Occipital lobe (tissue), 2 donors: ENCODE data around the gene UGT1A4. TPM values are rescaled to one million over a fixed set of nuclear protein-coding genes. Genes with fewer than 3 reads are reported as not detected.

ENCODE experiments used
- DNase-seq: peaks from one replicate; lab custom pipeline; 2025; lab: John Stamatoyannopoulos, UW
- total RNA-seq: library from RNA; depleted of rRNA; stranded (reverse); fragments of >200 nt; gene quantifications from one replicate; pipeline ENCODE4 v1.2.3, GENCODE V29; 2014

Gene UGT1A4
- total RNA-seq, result not detected

DNA sequence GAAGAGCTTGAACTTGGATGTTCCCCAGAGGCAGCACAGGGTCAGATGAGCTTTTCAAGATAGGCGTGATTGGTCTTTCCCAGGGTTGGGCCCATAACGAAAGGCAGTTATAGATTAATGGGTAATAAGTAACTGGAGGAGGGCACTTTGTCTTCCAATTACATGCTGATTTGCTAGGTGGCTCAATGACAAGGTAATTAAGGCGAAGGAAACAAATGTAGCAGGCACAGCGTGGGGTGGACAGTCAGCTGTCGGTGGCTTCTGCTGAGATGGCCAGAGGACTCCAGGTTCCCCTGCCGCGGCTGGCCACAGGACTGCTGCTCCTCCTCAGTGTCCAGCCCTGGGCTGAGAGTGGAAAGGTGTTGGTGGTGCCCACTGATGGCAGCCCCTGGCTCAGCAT is at the start of gene UGT1A4:
UGT1A4 (plus strand) TSS at position 185 of the 400 bp plus-strand sequence; CDS start at position 270, 85 bp downstream.
- no peak for DNase-seq

DNA sequence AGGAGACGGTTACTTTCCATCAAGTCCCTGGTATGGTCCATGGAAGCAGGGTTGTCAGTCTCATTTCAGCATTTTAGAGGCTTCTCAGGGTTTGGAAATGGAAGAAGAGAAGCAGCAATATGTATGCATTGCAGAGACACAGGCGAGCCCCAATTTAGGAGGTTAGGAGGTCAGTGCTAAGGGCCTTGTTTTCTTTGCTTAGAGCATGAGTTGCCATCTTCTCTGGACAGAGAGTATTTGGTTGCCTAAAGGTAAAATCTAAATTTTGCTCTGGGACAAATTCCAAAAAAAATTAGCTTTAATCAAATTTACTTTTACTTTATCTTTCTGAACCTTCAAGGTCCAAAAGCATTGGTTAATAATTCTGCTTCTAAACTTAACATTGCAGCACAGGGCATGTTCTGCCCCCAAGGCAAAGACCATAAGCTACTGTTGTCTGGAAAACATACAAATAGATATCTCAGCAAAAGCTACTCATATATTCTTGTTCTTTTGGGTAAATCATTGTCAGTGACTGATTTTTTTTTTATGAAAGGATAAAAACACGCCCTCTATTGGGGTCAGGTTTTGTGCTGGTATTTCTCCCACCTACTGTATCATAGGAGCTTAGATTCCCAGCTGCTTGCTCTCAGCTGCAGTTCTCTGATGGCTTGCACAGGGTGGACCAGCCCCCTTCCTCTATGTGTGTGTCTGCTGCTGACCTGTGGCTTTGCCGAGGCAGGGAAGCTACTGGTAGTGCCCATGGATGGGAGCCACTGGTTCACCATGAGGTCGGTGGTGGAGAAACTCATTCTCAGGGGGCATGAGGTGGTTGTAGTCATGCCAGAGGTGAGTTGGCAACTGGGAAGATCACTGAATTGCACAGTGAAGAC is 47.0 kb upstream of the UGT1A4 start, which contains the start of gene UGT1A9:
UGT1A9 (plus strand) TSS at position 609 of the 872 bp plus-strand sequence; CDS start at position 646, 37 bp downstream.
- DNase-seq, result no peak

GRCh38 chr2:233672886-233673285 is 45.6 kb upstream of the UGT1A4 start:
- DNase-seq, result no peak

- no peak for DNase-seq
Measured at GRCh38 chr2:233673896-233674295, 44.6 kb upstream of the UGT1A4 start.

DNA sequence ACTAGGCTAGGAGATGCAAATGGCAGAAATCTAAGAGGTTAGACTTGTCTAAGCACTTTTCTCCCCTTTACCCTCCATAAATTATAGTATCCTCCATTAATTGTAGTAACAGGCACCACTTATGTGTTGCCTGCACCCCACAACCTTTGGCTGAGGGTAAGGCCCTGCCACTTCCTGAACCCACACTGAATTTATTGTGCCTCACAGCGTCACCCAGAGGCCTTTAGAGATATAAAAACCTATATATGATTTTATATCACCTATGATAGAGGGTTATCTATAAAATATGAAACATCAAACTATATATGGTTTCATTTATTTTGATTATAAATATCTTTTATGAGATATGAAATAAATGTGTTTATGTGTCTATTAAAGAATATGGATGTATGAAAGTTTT is 44.2 kb upstream of the UGT1A4 start:
- no peak for DNase-seq

GRCh38 chr2:233674995-233675394 is 43.5 kb upstream of the UGT1A4 start:
- no peak for DNase-seq

- DNase-seq, result no peak
Measured at GRCh38 chr2:233676046-233676445, 42.5 kb upstream of the UGT1A4 start.

- no peak for DNase-seq
Measured at GRCh38 chr2:233679196-233679595, 39.3 kb upstream of the UGT1A4 start.

GRCh38 chr2:233680361-233681045 is 38.0 kb upstream of the UGT1A4 start:
- DNase-seq, result no peak

DNA sequence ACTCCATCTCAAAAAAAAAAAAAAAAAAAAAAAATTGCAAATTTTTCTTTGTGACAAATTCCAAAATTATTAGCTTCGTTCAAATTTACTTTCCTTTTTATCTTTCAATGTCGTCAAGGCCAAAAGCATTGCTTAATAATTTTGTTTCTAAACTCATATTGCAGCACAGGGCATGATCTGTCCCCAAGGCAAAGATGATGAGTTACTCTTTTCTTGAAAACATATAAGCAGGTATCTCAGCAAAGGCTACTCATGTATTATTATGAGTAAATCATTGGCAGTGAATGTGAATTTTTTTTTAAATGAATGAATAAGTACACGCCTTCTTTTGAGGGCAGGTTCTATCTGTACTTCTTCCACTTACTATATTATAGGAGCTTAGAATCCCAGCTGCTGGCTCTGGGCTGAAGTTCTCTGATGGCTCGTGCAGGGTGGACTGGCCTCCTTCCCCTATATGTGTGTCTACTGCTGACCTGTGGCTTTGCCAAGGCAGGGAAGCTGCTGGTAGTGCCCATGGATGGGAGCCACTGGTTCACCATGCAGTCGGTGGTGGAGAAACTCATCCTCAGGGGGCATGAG is 36.9 kb upstream of the UGT1A4 start, which contains the start of gene UGT1A7:
UGT1A7 (plus strand) TSS at position 381 of the 579 bp plus-strand sequence; CDS start at position 418, 37 bp downstream.
- no peak for DNase-seq

DNA sequence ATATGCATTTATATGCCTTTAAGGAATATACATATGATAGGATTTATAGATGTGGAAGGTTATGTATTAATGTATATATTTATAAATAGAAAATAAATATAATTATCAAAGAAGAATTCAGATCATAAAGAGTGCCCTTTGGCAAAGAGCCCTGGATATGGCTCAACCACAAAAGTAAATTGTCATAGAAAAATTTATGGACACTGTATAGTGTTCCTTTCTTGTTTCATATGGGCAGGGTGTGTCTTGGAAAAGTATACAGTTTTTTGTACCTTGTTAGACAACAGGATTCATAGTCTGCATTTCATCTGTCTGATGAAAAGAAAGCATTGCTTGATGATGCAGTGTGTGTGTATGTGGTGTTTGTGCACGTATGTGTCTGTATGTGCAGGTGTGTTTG is 33.9 kb upstream of the UGT1A4 start:
- DNase-seq, result no peak

DNA sequence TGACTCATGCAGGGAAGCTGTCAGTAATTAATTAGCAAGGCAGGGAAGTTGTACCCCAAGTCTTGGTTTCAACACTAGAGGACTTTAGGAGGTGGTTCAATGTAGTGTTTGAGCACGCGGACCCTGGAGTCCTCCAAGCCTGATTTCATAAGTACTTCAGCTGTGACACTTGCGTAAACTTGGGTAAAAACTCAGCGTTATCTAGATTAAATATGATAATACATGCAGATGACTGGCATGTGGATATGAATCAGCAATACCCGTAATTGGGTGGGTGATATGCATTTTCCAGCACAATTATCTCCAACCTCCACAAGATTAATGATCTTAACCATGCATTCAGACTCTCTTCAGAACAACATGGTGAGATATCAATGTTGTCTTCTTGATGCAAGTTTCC is 31.6 kb upstream of the UGT1A4 start:
- DNase-seq, result no peak

DNA sequence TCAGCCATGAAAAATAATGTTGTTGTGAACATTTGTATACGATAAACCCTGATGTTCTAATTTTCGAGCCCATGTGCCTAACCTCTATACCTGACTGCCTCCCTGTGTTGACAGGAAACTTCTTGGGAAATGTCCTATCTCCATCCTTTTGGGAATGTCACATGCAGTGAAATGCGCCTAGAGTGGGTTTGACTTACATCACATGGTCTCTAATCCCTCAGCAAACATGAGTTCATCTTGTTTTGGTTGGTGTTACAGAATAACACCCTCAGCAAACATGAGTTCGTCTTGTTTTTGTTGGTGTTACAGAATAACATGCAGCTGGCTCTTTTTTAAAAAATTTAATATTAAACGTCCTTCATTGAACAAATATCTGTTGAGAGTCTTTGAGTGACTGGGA is 30.2 kb upstream of the UGT1A4 start:
- no peak for DNase-seq

DNA sequence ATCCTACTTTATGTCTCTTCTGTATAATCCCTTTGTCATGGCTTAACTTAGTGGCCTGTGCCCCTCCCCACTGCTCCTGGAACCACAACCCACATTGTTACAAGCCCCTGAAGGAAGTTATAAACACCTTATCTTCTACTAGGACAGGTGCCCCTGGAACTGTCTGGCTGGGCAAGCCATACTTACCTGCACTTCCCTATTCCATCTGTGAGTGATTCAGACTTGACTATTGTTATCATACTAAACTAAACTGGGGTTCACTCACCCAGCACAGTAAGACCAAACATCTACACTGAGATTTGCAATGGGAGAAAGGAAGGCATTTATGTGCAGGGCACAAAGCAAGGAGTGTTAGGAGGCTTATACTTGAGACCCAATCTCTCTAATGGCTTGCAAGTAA is 29.5 kb upstream of the UGT1A4 start:
- DNase-seq, result no peak

DNA sequence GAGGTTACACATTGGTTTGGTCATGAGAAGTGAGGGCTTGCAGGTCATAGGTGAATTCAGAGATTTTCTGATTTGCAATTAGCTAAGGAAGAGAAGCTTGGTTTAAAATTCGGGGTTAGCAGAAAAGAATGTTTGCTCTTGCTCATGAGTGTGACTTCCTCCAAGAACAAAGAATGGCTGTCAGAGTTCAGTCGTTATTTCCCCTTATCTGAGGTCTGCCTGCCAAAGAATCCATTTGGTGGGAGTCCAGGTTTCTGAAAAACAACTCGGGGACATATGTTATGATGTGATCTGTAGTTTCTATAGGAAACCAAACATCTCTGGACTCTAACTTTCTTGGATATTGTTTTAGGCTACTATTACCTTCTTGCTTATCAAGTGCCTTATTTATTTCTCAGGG is 29.0 kb upstream of the UGT1A4 start:
- no peak for DNase-seq

DNA sequence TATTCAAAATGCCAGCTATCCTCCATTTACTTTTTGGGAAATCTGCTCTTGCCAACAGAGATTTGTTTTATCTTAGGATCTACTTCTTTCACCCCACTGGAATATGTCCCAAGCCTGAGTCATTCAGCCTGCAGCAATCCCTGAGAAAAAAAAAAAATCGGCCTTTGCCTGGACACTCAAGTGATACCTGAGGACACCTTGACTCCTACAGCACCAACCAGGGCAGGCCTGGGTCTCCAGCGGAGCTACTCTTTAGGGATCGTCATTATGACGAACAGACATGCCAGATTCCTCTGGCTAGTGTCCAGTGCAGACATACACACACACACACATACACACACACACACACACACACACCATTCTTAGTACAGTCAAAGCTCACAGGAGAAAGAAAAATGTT is 28.1 kb upstream of the UGT1A4 start:
- no peak for DNase-seq

DNA sequence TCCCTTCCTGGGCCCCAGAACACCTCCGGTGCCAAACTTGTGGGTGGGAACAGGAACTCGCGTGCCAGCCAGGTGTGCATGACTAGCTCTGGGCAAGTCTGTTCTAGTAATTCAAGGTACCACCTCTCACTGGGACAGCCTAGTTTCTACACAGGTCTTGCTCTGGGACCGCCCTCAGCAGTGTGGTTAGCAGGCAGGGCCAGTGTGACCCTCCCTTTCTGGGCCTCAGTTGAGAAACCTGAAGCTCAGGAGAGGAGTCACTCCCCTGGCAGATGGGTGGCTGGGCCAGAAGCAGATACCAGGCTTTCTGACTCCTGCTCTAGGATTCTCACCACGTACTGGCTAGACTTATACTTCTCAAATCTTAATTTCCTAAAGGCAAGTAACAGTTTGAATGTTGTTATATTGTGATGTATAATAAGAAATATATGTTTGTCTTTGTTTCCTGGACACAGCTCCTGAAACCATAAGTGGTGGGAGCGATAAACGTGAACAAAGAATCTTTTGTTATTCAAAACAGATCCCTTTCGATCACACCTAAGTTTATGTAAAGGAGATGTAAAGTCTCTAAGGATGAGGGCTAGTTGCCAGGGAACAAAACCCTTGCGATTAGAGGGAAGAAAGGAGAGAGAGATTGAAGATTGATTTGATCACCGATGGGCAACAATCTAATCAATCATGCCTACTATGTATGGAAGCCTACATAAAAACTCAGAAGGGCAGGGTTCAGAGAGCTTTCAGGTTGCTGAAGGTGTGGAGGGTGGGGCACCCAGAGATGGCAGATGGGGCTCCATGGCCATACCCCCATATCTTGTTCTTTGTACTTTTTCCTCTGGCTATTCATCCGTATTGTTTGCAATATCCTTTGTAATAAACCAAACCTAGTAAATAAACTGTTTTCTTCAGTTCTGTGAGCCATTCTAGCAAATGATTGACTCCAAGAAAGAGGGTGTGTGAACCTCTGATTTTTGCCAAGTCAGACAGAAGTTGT is 26.8 kb upstream of the UGT1A4 start:
- DNase-seq, result no peak

DNA sequence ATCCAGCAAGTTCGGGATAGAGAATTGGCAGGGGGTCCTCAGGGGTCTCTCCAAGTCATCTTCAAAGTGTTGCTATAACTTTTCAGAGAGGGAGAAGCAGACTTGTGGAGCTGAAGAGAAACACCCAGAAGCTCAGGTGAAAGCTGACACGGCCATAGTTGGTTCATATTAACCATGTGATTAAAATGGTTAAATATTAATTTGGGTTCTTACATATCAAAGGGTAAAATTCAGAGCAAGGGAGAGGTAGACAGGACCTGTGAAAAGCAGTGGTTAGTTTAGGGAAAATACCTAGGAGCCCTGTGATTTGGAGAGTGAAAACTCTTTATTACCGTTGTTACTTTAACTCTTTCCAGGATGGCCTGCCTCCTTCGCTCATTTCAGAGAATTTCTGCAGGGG is 25.9 kb upstream of the UGT1A4 start, which contains the start of gene UGT1A6:
UGT1A6 (plus strand) TSS at position 243 of the 400 bp plus-strand sequence; CDS start at position 358, 115 bp downstream.
- DNase-seq, result no peak

- no peak for DNase-seq
Measured at GRCh38 chr2:233693963-233694362, 24.6 kb upstream of the UGT1A4 start.

- no peak for DNase-seq
Measured at GRCh38 chr2:233698740-233699139, 19.8 kb upstream of the UGT1A4 start.
